NCI-H524 (cell line): ENCODE results near the gene TOGARAM2.
A peak's percentile ranks its signal among the peaks of the same experiment; 100 is the strongest.

Experiments
- DNase-seq, 2 experiments: peaks; one replicate each; lab custom pipeline; 2025; lab: John Stamatoyannopoulos, UW

Gene TOGARAM2

DNA sequence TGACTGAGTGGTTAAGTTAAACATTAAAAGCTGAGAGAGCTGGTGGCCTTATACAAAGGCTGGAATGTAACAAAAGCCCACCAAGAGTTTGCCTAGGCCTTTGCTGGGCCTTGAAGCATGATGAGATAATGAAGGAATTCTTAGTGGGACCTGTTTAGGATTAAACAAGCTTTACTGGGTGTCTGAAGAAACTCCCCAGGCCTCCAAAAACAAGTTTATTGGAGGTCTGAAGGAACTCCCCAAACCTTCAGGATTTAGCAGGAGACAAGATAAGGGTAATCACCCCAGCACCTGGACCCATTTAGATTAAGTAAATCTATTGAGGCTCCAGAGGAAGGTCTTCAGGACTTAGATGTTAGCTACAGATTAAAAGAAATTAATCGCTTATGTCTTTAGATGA is 74.5 kb downstream of the TOGARAM2 start:
- no peak for DNase-seq

DNA sequence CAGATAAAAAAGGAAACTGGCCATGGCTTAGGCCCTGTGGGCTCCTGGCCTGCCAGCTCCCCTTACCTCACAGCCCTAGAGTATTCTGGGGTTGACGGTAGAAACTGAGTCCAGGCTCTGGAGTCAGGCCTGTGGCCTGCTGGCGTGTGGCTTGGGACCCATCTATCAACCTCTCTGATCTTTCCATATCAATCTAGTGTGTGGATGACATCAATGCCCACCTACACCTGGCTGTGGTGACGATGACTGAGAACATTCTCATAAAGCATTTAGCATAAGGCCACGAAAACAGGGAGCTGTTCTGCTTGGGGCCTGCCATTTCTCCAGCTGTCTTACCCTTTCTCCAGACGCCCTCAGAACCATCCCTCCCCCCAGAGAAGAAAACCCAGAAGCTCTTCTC is 75.4 kb downstream of the TOGARAM2 start:
- no peak for DNase-seq

DNA sequence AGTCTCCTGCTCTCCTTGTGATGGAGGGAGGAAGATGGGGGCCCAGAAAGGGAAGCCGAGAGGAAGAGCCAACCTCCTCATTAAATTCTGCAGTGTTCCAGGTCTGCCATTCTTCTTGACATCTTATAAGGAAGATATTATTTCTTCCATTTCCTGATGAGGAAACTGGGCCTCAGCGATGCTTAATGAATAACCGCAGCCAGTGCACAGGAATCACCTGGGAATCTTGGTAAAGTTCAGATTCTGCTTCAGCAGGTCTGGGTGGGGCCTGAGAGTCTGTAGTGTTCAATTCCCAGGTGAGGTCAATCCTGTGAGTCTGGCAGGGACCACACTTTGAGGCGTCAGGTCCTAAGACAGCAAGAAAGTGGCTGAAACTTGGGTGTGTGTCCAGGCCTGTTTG is 75.9 kb downstream of the TOGARAM2 start:
- no peak for DNase-seq

DNA sequence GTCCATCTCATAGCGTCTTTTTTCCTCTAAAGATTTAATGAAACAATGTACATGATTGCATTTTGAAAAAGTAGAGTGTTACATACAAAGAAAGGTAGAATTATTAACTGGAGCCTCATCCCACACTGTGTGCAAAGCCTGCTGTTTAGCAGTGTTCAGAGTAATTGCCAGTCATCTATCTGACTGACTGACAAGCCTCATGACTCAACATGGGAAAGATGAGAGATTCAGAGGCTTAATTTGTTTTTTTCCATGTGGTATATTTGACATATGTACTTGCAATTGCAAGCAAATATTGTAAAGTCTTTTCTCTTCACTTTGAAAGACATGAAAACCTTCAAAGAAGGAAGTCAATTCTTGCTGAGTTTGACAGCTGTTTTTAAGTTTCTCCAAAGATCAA is 78.5 kb downstream of the TOGARAM2 start:
- no peak for DNase-seq

DNA sequence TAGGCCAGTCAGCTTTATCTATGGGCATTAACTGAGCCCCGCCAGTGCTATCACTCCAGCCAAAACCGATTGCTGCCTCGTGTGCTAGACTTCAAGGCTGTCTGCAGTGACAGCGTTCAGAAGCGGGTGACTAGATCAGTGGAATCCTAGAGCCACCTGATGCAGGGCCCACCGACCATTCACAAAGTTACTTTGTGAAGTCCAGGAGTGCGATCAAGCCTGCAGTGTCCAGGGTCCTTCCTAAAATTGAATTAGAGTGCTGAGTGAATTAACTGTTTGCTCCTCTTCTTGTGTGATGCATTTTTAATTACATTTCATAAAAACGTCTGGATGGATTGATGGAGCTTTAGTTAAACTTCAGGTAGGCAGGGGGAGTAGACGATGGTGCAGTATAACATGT is 79.3 kb downstream of the TOGARAM2 start:
- DNase-seq, result no peak

DNA sequence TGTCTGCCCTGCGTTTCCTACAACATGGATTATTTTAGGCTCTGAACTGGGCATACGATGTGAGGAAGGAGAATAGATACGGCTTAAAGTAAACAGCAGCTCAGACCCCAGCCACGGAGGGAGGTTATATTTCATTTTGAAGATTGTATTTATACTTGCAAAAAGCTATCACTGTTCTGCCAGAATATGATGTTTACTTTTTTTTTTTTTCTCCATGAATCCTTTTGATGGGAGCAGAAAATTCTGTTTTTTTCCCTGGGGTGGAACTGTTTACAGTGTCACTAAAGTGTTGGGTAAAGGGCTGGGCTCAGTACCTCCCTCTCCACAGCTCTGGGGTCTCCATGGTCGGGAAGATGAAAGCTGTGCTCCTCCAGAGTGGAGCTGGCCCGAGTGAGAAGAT is 80.1 kb downstream of the TOGARAM2 start:
- no peak for DNase-seq

DNA sequence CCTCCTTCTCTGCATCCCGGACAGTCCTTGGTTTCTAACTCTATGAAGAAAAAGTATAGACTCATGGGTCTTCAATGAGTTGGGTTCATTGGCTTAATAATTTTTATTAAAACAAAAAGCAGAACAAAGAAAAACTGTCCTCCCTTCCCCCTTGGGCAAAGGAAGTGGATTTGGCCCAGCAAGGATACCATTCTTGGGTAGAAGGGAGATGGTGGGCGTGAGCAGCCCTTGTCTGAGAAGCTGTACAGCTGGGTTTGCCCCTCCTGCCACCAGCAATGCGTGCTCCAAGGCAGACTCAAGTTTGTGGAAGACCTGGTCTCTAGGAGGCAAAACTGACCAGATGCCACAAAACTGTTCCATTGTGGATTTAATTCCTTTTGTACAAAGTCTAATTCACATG is 80.5 kb downstream of the TOGARAM2 start:
- DNase-seq, result peak in 1 of 2 experiments; percentile 41

DNA sequence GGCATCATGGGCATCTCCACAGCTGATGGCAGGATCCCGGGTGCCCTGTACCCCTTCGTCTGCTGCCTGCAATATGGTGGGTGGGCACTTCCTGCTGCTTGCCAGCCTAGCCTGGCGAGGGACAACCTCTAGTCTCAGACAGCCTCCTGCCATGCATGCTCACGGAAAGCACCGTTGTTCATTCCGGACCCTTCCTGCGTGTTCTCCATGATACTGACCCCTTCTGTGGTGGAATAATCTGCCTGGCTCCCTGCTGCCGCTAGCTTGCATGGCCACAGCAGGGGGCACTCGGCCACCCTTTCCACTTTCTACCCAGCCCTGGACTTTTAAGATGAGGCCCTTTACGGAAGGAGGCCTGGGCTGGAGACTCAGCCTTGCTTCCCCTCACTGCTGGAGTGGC is 81.3 kb downstream of the TOGARAM2 start:
- DNase-seq, result no peak

DNA sequence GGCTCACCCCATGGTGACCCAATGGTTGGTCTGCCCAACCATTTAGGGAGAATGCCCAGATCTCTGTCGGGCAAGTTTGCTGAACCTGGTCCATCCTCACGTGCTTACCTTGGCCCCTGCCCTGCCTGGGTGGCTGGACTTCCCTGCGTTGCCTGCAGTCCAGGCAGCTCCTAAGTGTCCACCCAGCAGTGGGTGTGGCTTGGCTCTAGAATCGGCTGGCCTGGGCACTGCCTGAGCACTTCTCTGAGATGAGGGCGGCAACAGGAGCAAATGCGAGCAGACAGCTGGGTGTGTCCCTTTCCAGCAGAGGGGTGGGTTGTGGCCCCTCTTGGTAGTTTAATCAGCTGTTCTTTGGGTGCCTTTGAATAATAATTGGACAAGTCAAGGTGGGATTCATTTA is 82.0 kb downstream of the TOGARAM2 start:
- no peak for DNase-seq

DNA sequence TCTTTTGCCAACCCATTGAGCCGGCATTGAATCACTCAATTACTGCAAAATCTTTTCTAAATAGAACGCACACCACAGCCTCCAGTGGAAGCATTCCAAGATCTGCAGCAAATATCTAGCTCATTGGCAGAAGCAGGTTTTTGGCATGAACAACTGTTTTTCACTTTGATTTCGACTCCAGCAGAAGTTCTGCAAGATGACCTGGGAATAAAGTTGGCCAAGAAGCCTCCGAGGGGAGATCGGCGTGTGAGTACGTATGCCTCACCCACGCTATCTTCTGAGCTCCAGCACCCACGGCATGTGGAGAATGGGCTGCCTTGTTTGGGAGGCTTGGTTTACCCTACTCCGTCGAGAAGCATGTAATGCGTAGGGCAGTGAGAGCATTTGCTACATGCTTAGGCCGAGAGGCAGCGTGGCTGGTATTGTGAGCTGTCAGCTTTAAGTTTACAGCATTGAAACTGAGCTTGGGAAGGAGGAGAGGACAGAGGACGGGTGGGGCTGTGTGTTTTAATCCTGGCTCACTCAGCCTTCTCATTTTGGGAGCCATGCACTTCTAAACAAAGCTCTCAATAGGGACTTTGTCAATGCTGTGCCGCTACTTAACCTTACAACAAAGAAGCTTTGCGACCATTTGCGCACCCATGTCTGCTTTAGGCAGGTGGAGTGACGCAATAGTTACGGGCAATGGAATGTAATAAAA is 82.7 kb downstream of the TOGARAM2 start:
- DNase-seq, result no peak

DNA sequence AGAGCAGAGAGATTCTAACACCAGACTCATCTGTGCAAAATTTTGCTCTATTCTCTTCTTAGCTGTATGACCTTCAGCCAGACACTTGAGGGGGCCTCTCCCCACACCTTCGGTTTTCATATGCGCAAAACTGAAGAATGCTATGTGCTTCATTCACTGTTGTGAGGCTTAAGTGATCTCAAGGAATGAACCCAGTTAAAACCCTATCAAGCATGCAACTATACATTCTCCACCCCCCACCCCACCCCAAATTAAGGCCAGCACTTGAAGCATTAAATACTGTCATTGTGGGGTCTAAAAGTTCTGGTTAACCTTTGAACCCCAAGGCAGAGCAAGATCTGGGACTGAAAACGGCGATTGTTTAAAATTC is 83.2 kb downstream of the TOGARAM2 start:
- no peak for DNase-seq

DNA sequence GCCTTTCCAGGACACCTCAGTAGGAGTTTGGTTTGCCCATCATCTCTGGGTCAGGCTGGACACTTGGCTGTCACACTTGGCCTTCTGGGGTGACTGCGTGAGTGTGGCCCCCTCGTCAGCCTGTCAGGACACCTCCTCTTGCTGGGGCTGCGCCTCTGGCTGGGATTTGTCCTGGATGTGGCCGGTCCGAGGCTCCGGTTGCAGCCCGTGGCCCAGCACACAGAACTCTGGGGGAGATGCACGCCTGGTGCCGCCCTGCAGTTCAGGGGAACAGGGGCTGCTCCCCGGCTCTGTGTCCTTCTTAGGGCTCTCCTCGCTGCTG is 83.6 kb downstream of the TOGARAM2 start:
- no peak for DNase-seq

DNA sequence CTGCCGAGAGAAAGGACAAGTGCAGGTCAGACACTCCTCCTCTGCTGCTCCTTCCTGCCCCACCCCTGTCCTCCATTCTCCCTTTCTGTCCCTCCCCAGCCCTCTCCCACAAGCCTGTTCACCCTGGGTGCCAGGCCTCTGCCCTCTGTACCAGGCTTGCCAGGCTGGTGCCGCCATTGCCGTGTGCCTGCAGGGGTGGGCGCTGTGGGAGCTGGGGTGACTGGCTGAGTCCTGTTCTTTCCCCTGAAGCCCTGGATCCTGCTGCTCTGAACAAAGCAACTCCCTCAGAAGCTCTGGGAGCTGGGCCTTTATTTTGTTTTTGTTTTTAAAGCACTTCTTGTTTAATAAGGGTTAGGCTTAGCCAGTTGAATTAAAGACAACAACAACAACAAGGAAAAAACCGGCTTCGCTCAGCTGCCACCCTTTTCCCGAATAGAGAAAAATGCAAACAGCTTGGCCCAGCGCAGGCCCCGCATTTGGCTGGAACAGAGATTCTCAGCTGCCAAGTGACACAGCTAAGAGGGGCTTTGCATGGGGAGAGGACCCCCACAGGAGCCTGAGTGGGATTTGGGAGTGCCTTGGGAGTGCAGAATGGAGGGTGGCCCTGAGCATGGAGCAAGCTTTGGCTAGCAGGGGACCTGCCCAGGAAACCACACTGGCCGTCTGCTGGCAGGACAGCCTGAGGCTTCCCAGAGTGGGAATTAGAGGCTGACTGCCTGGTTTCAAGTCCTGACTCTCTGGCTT is 84.1 kb downstream of the TOGARAM2 start:
- DNase-seq, result no peak

DNA sequence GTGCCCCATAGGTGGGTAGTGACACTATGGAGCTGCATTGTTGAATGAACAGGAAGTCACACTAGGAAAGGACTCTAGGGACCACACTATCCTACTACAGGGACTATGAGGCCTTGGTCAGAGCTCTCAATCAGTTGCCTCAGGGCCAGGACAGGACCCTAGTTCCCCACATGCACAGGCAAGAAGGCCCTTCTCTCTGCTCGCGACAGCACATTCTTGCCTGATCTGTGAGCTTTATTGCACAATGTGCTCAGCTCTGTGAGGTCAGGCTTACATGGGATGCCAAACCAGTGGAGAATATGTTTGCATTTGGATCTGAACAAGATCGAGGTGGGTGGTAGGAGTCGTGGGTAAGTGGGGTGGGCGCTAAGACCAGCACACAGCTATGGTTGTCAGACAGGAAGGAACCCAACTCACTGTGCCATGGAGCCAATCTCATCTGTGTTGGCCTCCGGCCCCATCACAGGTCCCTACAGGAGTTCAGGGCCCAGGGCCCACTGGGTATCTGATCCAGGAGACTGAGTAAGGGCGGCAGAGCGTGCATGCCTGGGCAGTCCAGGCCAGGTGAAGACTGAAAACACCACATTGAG is 85.3 kb downstream of the TOGARAM2 start:
- DNase-seq, result no peak

DNA sequence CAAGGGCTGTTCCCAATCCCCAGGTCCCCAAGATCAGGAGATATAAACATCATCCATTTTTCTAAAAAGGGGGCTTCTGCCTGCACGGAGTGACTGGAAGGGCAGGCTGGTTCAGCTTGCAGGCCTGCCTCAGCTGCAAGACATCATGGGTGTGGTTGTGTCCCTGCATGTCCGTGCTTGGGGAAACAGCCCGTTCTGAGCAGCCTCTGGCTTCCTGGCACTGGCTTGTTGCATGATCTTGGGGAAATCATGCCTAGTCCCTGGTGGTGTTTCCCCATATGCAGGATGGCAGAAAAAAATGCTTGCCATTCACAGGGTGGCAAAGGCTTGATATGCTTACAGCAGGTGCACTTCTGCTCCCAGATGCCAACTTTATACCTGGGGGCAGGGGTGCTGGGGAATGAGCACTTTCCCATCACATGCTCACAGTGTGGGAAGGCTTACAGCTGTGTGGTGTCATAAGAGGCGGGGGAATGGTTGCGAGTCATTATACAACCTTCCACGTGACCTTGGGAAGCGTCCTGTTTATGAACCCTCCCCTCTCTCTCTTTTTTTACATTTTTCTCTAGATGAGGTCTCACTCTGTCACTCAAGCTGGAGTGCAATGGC is 86.0 kb downstream of the TOGARAM2 start:
- DNase-seq, result no peak

DNA sequence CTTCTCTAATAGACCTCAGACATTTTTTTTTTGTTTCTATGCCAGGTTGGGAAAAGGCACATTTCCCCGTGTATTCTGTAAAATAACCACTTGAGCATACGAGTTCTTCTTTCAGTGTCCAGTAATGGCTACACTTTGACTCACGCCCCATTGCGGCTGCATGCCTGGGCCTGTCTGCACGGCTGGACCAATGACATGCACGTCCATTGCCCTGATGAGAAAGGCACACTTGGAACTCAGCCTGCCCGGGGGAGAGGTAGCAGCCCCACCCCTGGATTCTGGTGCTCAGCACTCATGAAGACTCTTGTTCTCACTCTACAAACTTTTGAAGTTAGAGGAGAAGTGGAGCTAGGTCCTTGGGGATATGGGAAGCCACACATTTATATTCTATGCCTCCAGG is 87.4 kb downstream of the TOGARAM2 start:
- no peak for DNase-seq

DNA sequence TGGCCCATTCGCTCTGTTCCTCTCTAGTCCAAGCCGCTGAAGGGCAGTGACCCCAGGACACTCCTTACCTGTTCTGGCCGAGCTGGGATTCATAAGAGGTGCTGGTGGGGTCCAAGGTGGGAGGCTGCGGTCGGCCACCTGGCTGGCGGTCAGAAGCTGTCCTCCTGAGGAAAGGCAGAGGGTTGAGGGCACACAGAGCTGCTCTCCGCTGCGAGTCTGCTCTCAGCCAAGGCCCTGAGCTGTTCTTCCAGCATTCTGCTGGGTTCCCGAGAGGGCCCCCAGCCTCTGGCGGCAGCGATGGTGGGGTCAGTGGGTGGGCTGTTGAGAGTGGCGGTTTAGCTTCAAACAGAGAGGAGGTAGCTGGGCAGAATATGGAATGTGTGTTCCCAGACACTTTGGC is 89.4 kb downstream of the TOGARAM2 start:
- no peak for DNase-seq

DNA sequence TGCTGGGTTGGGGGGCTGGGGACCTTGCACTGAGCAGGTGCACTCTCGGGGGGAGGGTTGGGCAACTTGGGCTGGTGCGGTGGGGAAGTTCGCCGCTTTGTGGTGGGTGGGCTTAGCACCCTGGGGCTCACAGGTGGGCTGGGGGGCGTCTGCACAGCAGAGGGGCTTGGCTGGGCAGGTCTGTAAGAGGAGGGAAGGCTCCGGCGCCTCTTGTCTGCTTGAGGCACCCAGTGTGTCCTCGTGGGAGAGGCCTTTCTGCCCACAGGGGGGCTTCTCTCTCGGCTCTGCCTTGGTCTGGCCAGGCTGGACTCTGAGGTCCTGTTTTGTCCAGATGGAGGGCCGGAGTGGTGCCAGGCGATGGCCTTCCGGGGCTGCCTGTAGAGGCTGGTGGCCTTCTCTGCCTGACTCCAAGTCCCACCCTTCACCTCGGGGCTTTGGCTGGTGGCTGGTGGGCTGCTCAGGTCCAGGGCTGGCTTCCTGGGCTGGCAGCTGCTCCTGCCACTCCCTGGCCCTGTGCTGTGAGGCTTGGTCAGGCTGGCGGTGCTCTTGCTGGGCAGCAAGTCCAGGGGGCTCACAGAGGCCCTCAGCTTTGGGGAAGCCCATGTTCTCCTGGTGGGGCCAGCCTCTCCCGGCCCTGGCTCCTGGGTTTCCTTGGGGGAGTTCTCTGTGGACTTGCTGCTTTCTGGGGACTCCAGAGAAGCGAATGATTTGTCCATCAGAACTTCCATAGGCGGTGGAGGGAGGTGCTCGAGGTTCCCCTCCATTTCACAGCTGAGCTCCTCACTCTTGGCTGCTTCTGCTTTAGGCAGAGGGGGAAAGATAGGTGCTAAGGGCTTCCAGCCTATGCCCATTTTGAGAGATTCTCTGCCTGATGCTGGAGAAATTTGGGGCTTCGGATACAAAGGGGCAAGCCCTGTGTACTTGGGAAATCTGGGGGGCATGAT is 90.2 kb downstream of the TOGARAM2 start:
- no peak for DNase-seq

DNA sequence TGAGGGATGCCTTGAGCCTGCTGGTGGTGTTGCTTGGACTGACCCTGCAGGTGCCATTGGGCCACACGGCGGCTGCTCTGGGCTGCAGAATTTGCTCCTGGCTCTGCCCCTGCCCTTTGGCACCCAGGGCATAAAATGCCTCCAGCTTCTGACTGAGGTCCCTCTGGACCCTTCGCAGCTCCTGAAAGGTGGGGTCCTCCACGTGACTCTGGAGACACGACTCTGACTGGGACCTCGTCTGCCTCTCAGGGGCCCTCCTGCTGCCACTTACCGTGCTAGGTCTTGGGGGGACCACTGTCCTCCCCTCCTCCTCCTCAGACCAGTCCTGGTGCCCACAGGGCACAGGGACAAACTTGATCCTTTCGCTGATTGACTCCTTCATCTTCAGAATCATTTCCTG is 91.2 kb downstream of the TOGARAM2 start:
- DNase-seq, result no peak

DNA sequence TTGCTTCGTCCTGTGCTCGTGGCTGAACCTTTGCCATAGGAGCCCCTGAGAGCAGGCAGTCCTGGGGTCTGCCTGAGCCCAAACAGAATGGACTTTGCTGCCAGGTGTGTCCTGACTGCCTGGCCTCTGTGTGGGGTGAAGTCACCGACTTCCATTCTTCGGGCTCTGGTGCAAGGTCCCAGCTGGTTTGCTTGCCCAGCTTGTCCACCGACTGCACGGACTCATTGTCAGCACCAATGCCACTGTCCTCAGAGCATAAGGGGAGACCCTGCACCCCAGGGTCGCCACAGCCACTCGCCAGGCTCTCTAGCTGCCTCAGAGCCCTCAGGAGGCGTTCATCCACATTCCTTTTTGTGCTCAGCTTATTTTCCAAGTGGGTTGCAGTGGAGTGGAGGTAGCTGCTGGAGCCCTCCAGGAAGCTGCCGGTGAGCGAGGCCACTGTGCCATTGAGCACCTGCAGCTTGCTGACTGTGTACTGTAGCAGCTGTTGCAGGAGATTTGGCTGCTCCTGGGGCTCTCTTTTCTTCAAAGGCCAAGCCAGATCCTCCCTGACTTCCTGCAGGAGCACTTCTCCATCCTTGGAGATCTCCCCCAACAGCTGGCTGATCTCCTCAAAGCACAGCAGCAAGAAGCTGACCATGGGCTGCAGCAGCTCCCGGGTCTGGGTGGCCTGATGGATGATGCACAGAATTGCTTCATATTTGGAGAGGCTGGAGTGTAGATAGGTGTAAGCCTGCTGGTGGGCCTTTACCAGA is 92.0 kb downstream of the TOGARAM2 start:
- DNase-seq, result peak; percentile 27 to 65

DNA sequence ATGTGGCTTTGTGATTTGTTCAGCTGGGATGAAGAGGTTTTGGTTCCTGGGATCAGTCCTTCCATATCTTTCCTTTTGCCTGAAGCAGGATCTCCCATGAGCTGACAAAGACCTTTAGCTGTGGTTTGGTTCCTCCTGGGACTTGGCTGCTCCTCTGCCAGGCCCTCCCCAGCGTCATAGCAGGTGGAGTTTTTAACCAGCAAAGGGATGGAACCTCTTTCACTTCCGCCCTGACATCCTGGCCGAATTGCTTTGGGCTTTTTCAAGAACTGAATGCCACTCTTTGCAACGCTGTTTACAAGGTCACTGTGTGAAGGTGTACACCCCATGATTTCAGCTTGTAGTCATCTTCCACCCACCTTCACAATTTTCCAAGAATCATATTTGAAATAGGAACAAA is 92.8 kb downstream of the TOGARAM2 start:
- DNase-seq, result peak in 1 of 2 experiments; percentile 35
